Measurements from ENCODE around the gene HNRNPH1.

HNRNPH1 gene

DNA sequence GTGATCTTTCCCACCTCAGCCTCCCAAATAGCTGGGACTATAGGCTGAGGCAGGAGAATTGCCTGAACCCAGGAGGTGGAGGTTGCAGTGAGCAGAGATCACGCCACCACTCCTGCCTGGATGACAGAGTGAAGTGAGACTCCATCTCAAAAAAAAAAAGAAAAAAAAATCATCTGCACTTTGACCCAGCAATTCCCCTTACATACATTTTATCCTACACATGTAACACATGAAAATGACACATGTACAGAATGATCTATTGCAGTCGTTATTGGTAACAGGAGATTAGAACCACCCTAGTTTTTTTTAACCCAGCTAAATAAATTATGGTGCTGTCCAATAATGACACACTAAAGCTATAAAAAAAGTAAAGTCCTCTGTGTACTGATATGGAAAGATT lies 58.9 kb downstream of the HNRNPH1 start:
- H3K4me3 ChIP-seq (ENCODE audit: low read length in 2 of 2): no peak overlapping the region
- H3K9ac ChIP-seq (ENCODE audit: low read length in 2 of 2): no peak overlapping the region
- no peak overlapping the region for H3K27ac ChIP-seq (ENCODE audit: low read length)
- H3K9me3 ChIP-seq (ENCODE audit: control insufficient read depth in 2 of 2, low read length in 2 of 2): no peaks in the 10 kb centered on the region
- peaks cover 27 to 40% of the 10 kb centered on the region in 2 donors for H3K36me3 ChIP-seq (ENCODE audit: control insufficient read depth in 2 of 2, insufficient read depth in 2 of 2, low read length in 2 of 2)
- peaks cover 10% of the 10 kb centered on the region for H3K4me1 ChIP-seq (ENCODE audit: control insufficient read depth, insufficient read depth, low read length)
- H3K27me3 ChIP-seq (ENCODE audit: control insufficient read depth in 1 of 2, insufficient read depth in 2 of 2, low read length in 2 of 2): no peaks in the 10 kb centered on the region

Data from stomach smooth muscle (tissue), 2 donors.